GM13977 (cell line): ENCODE results near the gene UBE2N.
"Not testable (repeated sequence)": the region's sequence is repeated elsewhere in the genome, so short reads cannot be mapped to it uniquely, and the experiment has no call there.

Experiments used
- DNase-seq: peaks from one replicate; pipeline ENCODE4 v3.0.0; 2012; ENCODE audit warnings: low spot score
- in situ Hi-C: fragments of 300-500 bp; cut with MboI; formaldehyde crosslinking; loops from one replicate; pipeline ENCODE4 v1.12.0; 2022; ENCODE audit warnings: low sequenced_read_pairs, low pct_unique_long_range_greater_than_20kb, mixed read lengths, inconsistent platforms; ENCODE audit not compliant: unreplicated experiment
- TF ChIP-seq, protein P1 (sequence below): IDR thresholded peaks from 2 replicates; pipeline ENCODE4 v1.5.1; 2012; ENCODE audit warnings: mild to moderate bottlenecking, control low read depth; ENCODE audit not compliant: insufficient read depth; ENCODE audit errors: extremely low read depth, missing control alignments

Gene UBE2N

DNA sequence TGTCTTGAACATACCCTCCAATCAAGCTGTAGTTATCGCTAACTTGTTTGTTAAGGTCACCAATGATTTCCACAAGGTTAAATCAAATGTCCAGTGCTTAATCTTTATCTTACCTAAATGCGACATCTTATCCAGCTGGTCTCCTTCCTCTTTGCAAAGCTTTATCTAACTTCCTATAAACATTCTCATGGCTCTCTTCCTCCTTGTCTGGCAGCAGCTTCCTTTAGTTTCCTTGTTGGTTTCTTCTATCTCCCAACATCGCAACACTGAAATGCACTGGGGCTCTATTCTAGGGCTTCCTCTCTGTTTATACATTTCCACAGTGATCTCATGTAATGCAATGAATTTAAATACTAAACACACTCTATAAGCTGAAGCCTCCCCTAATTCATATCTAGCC is 28.7 kb downstream of the UBE2N start:
- TF ChIP-seq, protein P1, sequence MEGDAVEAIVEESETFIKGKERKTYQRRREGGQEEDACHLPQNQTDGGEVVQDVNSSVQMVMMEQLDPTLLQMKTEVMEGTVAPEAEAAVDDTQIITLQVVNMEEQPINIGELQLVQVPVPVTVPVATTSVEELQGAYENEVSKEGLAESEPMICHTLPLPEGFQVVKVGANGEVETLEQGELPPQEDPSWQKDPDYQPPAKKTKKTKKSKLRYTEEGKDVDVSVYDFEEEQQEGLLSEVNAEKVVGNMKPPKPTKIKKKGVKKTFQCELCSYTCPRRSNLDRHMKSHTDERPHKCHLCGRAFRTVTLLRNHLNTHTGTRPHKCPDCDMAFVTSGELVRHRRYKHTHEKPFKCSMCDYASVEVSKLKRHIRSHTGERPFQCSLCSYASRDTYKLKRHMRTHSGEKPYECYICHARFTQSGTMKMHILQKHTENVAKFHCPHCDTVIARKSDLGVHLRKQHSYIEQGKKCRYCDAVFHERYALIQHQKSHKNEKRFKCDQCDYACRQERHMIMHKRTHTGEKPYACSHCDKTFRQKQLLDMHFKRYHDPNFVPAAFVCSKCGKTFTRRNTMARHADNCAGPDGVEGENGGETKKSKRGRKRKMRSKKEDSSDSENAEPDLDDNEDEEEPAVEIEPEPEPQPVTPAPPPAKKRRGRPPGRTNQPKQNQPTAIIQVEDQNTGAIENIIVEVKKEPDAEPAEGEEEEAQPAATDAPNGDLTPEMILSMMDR: no peak
- no peak for DNase-seq
- in situ Hi-C loops: loop anchor here (10.0 kb wide), 1 partner anchor 628 kb away; no protein-coding TSS in a partner anchor

- in situ Hi-C loops: loop anchor here (10.0 kb wide), 1 partner anchor 628 kb away; no protein-coding TSS in a partner anchor
- DNase-seq: not testable (repeated sequence)
Observed at GRCh38 chr12:93412396-93412795, 29.4 kb downstream of the UBE2N start.

DNA sequence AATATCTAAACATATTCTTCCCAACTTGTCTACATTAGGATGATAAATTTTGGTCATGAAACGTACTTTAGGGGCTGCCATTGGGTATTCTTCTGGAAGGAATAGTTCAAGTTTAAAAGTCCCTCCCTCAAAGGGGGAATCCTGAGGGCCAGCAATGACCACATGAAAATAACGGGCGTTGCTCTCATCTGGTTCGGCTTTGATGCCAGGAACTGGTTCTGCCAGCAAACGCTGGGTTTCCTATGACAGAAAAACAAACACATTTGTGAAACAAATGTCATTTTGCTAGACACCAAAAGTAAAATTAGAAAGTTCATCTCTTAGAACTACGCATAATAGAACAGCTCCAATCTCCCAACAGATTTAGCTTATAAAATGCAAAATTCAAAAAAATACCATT is 30.7 kb downstream of the UBE2N start:
- not testable (repeated sequence) for DNase-seq
- in situ Hi-C loops: loop anchor here (10.0 kb wide), 1 partner anchor 626 kb away; no protein-coding TSS in a partner anchor

- in situ Hi-C loops: loop anchor here (10.0 kb wide), 2 partner anchors 425 to 625 kb away; no protein-coding TSS in a partner anchor
- DNase-seq: not testable (repeated sequence)
Observed at GRCh38 chr12:93409343-93410187, 32.2 kb downstream of the UBE2N start.

DNA sequence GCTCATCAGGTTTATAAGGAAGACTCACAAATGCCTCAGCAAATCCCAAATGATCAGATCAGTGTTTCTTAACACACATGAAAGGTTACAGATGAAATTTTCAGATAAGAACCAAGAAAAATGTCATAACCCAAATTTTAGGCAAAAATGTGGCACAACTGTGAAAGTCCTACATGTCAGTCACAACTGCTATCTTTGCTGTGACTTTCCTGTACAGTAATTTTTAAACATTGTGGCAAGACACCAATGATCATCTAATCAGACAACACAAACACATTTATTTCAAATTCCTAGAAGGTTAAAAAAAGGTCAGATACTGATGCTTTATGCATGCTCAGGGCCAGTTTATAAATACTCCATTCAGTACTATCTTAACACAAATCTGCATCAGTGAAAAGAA is 32.9 kb downstream of the UBE2N start:
- DNase-seq: no peak
- TF ChIP-seq, protein P1: no peak
- in situ Hi-C loops: loop anchor here (10.0 kb wide), 1 partner anchor 424 kb away; no protein-coding TSS in a partner anchor

DNA sequence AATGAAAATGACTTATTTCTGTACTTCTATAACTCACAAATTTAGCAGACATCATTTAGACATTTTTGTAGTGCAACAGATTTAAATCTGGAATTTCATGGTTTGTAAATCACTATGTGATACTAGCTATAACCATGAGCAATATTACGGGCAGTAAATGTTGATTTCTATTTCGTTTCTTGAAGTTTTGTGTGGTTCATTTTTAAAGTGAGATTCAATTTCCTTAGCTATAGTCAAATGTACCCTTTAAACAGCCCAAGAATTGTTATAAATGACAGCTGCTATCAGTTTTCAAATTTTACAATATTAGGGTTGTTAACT is 33.8 kb downstream of the UBE2N start:
- TF ChIP-seq, protein P1: no peak
- in situ Hi-C loops: loop anchor here (10.0 kb wide), 1 partner anchor 423 kb away; no protein-coding TSS in a partner anchor
- DNase-seq: no peak

GRCh38 chr12:93407054-93407962 is 34.4 kb downstream of the UBE2N start:
- in situ Hi-C loops: loop anchor here (10.0 kb wide), 1 partner anchor 423 kb away; no protein-coding TSS in a partner anchor
- DNase-seq: no peak
- TF ChIP-seq, protein P1: no peak
